ENCODE measurements around the gene KRTAP10-5. TPM values are rescaled to one million over a fixed set of nuclear protein-coding genes. Genes with fewer than 3 reads are reported as not detected.

The KRTAP10-5 gene
- polyA plus RNA-seq, 2 of the 4 experiments (the other 2 are of a cell fraction), result not detected

- TF ChIP-seq ZC3H11A (IDR thresholded peaks at IDR 0.05) (no peak), ZFP36 (IDR thresholded peaks at IDR 0.05; ENCODE audit: borderline replicate concordance, partially characterized antibody) (no peak), BHLHE40 (IDR thresholded peaks at IDR 0.05; ENCODE audit: low read depth, low read length) (no peak), ZNF302 (CRISPR knock-in tag; IDR thresholded peaks at IDR 0.05) (no peak)
- TF ChIP-seq, protein P1, sequence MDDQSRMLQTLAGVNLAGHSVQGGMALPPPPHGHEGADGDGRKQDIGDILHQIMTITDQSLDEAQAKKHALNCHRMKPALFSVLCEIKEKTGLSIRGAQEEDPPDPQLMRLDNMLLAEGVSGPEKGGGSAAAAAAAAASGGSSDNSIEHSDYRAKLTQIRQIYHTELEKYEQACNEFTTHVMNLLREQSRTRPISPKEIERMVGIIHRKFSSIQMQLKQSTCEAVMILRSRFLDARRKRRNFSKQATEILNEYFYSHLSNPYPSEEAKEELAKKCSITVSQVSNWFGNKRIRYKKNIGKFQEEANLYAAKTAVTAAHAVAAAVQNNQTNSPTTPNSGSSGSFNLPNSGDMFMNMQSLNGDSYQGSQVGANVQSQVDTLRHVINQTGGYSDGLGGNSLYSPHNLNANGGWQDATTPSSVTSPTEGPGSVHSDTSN (IDR thresholded peaks at IDR 0.05), result no peak
Observed at GRCh38 chr21:44537930-44538911, 42.2 kb downstream of the KRTAP10-5 start (continued).

GRCh38 chr21:44535963-44536362 lies 44.4 kb downstream of the KRTAP10-5 start:
- Histone ChIP-seq H3K4me2 (no peak overlapping the region), H3K9me3 (no peaks in the 10 kb centered on the region), H3K4me1 (no peaks in the 10 kb centered on the region), H3K27ac (no peak overlapping the region), H3K4me3 (no peak overlapping the region)
- no peak for ATAC-seq
- 55% methylated on average over 6 of the region's 7 CpGs for WGBS (ENCODE audit: missing lambda C conversion rate)
- FAIRE-seq, result no peak
- ChIA-PET POLR2A (no interaction called here), CTCF (no interaction called here)
- DNase-seq (ENCODE audit: low read depth in 1 of 2, low spot score in 1 of 2), result no peak
- TF ChIP-seq FOXS1 (CRISPR knock-in tag; IDR thresholded peaks at IDR 0.05) (no peak), POLR2AphosphoS2 (conservative IDR thresholded peaks at IDR 0.05; ENCODE audit: low read length) (no peak), REST (IDR thresholded peaks at IDR 0.05) (no peak), RCOR1 (IDR thresholded peaks at IDR 0.05; ENCODE audit: low read depth, low read length) (no peak)

DNA sequence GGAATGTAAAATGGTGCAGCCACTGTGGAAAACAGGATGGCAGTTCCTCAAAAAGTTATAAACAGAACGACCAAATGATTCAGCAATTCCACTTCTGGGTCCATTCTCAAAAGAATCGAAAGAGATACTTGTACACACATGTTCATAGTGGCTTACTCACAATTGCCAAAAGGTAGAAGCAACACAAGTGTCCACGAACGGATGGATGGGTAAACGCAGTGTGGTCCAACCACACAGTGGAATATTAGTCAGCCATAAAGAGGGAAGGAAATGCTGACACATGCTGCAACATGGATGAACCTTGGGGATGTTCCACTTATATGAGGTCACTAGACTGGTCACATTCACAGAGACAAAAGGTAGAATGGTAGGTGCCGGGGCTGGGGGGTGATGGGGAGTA lies 45.7 kb downstream of the KRTAP10-5 start:
- no peak overlapping the region for H3K27ac ChIP-seq
- no peak for ATAC-seq
- POLR2A ChIA-PET, result no interaction called here
- H3K4me1 ChIP-seq, result no peaks in the 10 kb centered on the region
- H3K4me2 ChIP-seq, result no peak overlapping the region
- TF ChIP-seq JUNB (IDR thresholded peaks at IDR 0.05), result no peak
- TF ChIP-seq CEBPB (IDR thresholded peaks at IDR 0.05), result no peak
- TF ChIP-seq SMC3 (IDR thresholded peaks at IDR 0.05), result no peak
- TF ChIP-seq POLR2AphosphoS2 (conservative IDR thresholded peaks at IDR 0.05; ENCODE audit: low read length), result no peak
- no peak for TF ChIP-seq RAD21 (conservative IDR thresholded peaks at IDR 0.05 in 1 of 2, IDR thresholded peaks at IDR 0.05 in 1 of 2)
- no peak for TF ChIP-seq CBX2 (IDR thresholded peaks at IDR 0.05; ENCODE audit: borderline replicate concordance, low read depth)
- CTCF ChIA-PET, result no interaction called here
- FAIRE-seq, result no peak
- no peak overlapping the region for H3K4me3 ChIP-seq
- no peaks in the 10 kb centered on the region for H3K9me3 ChIP-seq
- DNase-seq (ENCODE audit: low read depth in 1 of 2, low spot score in 1 of 2), result no peak
- WGBS (ENCODE audit: missing lambda C conversion rate), result 87% methylated on average over 6 of the region's 6 CpGs
